Endothelial cell of umbilical vein (primary cell): ENCODE data around the gene URI1. TPM values are rescaled to one million over a fixed set of nuclear protein-coding genes. Genes with fewer than 3 reads are reported as not detected.
"Not testable (repeated sequence)": the region's sequence is repeated elsewhere in the genome, so short reads cannot be mapped to it uniquely, and the experiment has no call there.

Source experiments
- BruUV-seq: library from RNA; stranded (reverse); fragments of 400-500 nt; replicated peaks from 2 replicates; lab custom pipeline; 2021; lab: Mats Ljungman, UMichigan
- CTCF ChIA-PET: fragments of 300-600, 350-600 bp; sonication (Branson Sonifier 250); formaldehyde crosslinking; loops from one replicate; lab custom pipeline; 2021; ENCODE audit warnings: antibody characterized with exemption, inconsistent platforms; lab: Charles Lee
- POLR2A ChIA-PET: fragments of 300-600, 350-600 bp; sonication (Branson Sonifier 250); formaldehyde crosslinking; loops from one replicate; lab custom pipeline; 2021; ENCODE audit warnings: antibody characterized with exemption, inconsistent platforms; lab: Charles Lee
- DNase-seq: peaks from one replicate; pipeline ENCODE4 v3.0.0-alpha.2; 2011; ENCODE audit warnings: low read depth, low spot score
- FAIRE-seq: peaks from 2 replicates; lab custom pipeline; 2011; peaks lifted over from hg19 to GRCh38; lab: Jason Lieb, UNC
- H2AFZ ChIP-seq: 2 replicates; pipeline ENCODE4 v1.6.0; 2012; ENCODE audit warnings: low read depth, low read length, control low read depth, inconsistent platforms
- H3K27ac ChIP-seq: 2 replicates; pipeline ENCODE4 v1.5.1; 2011; ENCODE audit warnings: low read depth, mild to moderate bottlenecking, control low read depth, low read length, moderate library complexity; ENCODE audit not compliant: insufficient read depth
- H3K27me3 ChIP-seq, 2 experiments: 2 replicates each; pipeline versions ENCODE4 v1.6.0 to v1.6.1; 2011; ENCODE audit warnings: low read length in 2 of 2, mixed read lengths in 1 of 2; ENCODE audit not compliant: control insufficient read depth in 2 of 2, insufficient read depth in 2 of 2
- H3K36me3 ChIP-seq, 2 experiments: 2 replicates in 1 of 2; 3 replicates in 1 of 2; pipeline ENCODE4 v1.5.1; 2011; ENCODE audit warnings: low read length in 2 of 2, mild to moderate bottlenecking in 1 of 2, moderate library complexity in 1 of 2; ENCODE audit not compliant: control insufficient read depth in 2 of 2, insufficient read depth in 2 of 2; ENCODE audit errors: extremely low read depth in 1 of 2
- H3K4me1 ChIP-seq: 3 replicates; pipeline ENCODE4 v1.5.1; 2011; ENCODE audit warnings: mild to moderate bottlenecking, low read length; ENCODE audit not compliant: control insufficient read depth, insufficient read depth; ENCODE audit errors: extremely low read depth
- H3K4me2 ChIP-seq: 2 replicates; pipeline ENCODE4 v1.6.1; 2011; ENCODE audit warnings: low read length, control low read depth, mixed read lengths; ENCODE audit not compliant: insufficient read depth
- H3K4me3 ChIP-seq, 3 experiments: fragments of 200-600 bp in 1 of 3; sonication (generic), shearing (Covaris generic) in 1 of 3; replicated peaks in 1 of 3; 2 replicates each; pipeline ENCODE4 v1.5.1; 2011 to 2016; ENCODE audit warnings: control low read depth in 3 of 3, low read length in 3 of 3, mild to moderate bottlenecking in 2 of 3, inconsistent platforms in 1 of 3, low read depth in 1 of 3, moderate library complexity in 1 of 3; ENCODE audit not compliant: insufficient read depth in 1 of 3
- H3K79me2 ChIP-seq: 2 replicates; pipeline ENCODE4 v1.6.0; 2012; ENCODE audit warnings: low read length, inconsistent platforms; ENCODE audit not compliant: control insufficient read depth, insufficient read depth
- H3K9ac ChIP-seq: replicated peaks from 2 replicates; pipeline ENCODE3; 2011; ENCODE audit warnings: low read length, control low read depth; ENCODE audit not compliant: insufficient read depth; ENCODE audit errors: extremely low read depth
- H3K9me1 ChIP-seq: replicated peaks from 3 replicates; pipeline ENCODE4 v1.6.0; 2011; ENCODE audit warnings: mild to moderate bottlenecking, low read length; ENCODE audit not compliant: control insufficient read depth, insufficient read depth; ENCODE audit errors: extremely low read depth
- H3K9me3 ChIP-seq: replicated peaks from 2 replicates; pipeline ENCODE4 v1.5.1; 2012; ENCODE audit warnings: low read length, inconsistent platforms; ENCODE audit not compliant: control insufficient read depth, insufficient read depth
- H4K20me1 ChIP-seq: replicated peaks from 2 replicates; pipeline ENCODE3; 2011; ENCODE audit warnings: mild to moderate bottlenecking, low read length; ENCODE audit not compliant: control insufficient read depth, insufficient read depth; ENCODE audit errors: extremely low read depth
- MYC ChIP-seq: IDR thresholded peaks from one replicate; pipeline ENCODE4 v1.6.1; 2011; ENCODE audit warnings: mild to moderate bottlenecking, low read depth, low read length
- dilution Hi-C: fragments of 300-500 bp; cut with MboI; formaldehyde crosslinking; loops from one replicate; pipeline ENCODE4 v1.15.0; 2019; ENCODE audit warnings: low sequenced_read_pairs; ENCODE audit not compliant: extremely low pct_ligation_motif_present
- intact Hi-C: fragments of 100-400 bp; cut with micrococcal nuclease; formaldehyde crosslinking; loops from one replicate; pipeline ENCODE4 v1.10.0; 2022
- polyA plus RNA-seq, 4 experiments: library from polyadenylated mRNA; depleted of rRNA in 3 of 4; stranded (reverse) in 3 of 4; unstranded in 1 of 4; fragments of >200 nt; gene quantifications; 2 replicates each; pipeline versions ENCODE4 v1.2.1 to v1.2.3, GENCODE V29; 2011 to 2012; ENCODE audit warnings: missing spikeins in 1 of 4
- total RNA-seq: library from RNA; stranded (reverse); gene quantifications from 2 replicates; pipeline ENCODE4 v1.2.3, GENCODE V29; 2021
- TF ChIP-seq, protein P1 (sequence below): IDR thresholded peaks from 2 replicates; pipeline ENCODE4 v1.6.1; 2011; ENCODE audit not compliant: insufficient read depth, insufficient read length

Gene URI1
- total and polyA plus RNA-seq, 2 donors (not counting 3 experiments of a cell fraction or from before 2014, with no cell fraction given): 12.8 to 28.9 TPM

GRCh38 chr19:30037835-30038234 is 95.8 kb downstream of the URI1 start:
- POLR2A ChIA-PET: no interaction called here
- CTCF ChIA-PET: no interaction called here
- H3K9me3 ChIP-seq: no peaks in the 10 kb centered on the region
- H3K79me2 ChIP-seq: no peaks in the 10 kb centered on the region
- H2AFZ ChIP-seq: no peak overlapping the region
- DNase-seq (no peak), FAIRE-seq (no peak)
- no peaks in the 10 kb centered on the region for H3K27me3 ChIP-seq
- no peak overlapping the region for H3K9ac ChIP-seq
- H3K36me3 ChIP-seq: no peaks in the 10 kb centered on the region
- H3K9me1 ChIP-seq: no peaks in the 10 kb centered on the region
- no peak overlapping the region for H3K4me3 ChIP-seq
- no peak overlapping the region for H3K27ac ChIP-seq
- no peaks in the 10 kb centered on the region for H3K4me1 ChIP-seq
- BruUV-seq: no TSS peak
- no peak for TF ChIP-seq MYC
- TF ChIP-seq, protein P1, sequence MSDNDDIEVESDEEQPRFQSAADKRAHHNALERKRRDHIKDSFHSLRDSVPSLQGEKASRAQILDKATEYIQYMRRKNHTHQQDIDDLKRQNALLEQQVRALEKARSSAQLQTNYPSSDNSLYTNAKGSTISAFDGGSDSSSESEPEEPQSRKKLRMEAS: no peak
- no peak overlapping the region for H3K4me2 ChIP-seq
- intact Hi-C loops: no loop called here
- no peaks in the 10 kb centered on the region for H4K20me1 ChIP-seq
- dilution Hi-C loops: no loop called here

DNA sequence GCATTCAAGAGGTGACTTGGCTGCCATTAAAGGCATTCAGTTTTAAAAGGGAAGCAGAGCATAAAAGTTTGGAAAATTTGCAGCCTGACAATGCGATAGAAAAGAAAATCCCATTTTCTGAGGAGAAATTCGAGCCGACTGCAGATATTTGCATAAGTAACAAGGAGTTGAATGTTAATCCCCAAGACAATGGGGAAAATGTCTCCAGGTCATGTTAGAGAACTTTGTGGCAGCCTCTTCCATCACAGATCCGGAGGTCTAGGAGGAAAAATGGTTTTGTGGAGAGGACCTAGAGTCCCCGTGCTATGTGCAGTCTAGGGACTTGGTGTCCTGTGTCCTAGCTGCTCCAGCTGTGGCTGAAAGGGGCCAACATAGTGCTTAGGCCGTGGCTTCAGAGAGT is 99.9 kb downstream of the URI1 start:
- H3K4me2 ChIP-seq, H3K9ac ChIP-seq, BruUV-seq, H3K27me3 ChIP-seq, H3K9me3 ChIP-seq, H3K27ac ChIP-seq, H2AFZ ChIP-seq, H3K9me1 ChIP-seq, FAIRE-seq, H3K4me1 ChIP-seq, DNase-seq, dilution Hi-C loops, H3K4me3 ChIP-seq, H3K79me2 ChIP-seq, intact Hi-C loops, H3K36me3 ChIP-seq, CTCF ChIA-PET, H4K20me1 ChIP-seq, POLR2A ChIA-PET: not testable (repeated sequence)

DNA sequence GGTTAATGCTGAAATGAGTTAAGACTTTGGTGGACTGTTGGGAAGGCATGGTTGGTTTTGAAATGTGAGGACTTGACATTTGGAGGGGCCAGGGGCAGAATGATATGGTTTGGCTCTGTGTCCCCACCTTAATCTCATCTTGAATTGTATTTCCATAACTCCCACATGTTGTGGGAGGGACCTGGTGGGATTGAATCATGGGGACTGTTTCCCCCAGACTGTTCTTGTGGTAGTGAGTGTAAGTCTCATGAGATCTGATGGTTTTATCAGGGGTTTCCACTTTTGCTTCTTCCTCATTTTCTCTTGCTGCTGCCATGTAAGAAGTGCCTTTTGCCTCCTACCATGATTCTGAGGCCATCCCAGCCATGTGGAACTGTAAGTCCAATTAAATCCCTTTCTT is 101.0 kb downstream of the URI1 start:
- POLR2A ChIA-PET, H3K27me3 ChIP-seq, BruUV-seq, H3K4me1 ChIP-seq, H2AFZ ChIP-seq, H3K36me3 ChIP-seq, H3K79me2 ChIP-seq, H3K4me3 ChIP-seq, H3K9ac ChIP-seq, H3K27ac ChIP-seq, FAIRE-seq, H3K4me2 ChIP-seq, intact Hi-C loops, DNase-seq, H4K20me1 ChIP-seq, H3K9me1 ChIP-seq, H3K9me3 ChIP-seq, dilution Hi-C loops, CTCF ChIA-PET: not testable (repeated sequence)
